ENCODE measurements around the gene MAPKBP1. TPM values are rescaled to one million over a fixed set of nuclear protein-coding genes. Genes with fewer than 3 reads are reported as not detected.

Gene MAPKBP1
- total RNA-seq, 1 donor from 2014 or later = 11.9 TPM

DNA sequence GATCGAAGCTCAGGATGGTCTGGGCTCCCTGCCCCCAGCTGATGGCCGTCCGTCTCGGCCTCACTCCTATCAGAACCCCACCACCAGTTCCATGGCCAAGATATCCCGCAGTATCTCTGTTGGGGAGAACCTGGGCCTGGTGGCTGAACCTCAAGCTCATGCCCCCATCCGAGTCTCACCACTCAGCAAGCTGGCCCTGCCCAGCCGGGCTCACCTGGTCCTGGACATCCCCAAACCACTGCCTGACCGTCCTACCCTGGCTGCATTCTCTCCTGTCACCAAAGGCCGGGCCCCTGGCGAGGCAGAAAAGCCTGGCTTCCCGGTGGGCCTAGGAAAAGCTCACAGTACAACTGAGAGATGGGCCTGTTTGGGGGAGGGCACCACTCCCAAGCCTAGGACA lies 49.2 kb downstream of the MAPKBP1 start:
- DNase-seq (ENCODE audit: low read depth) = no peak
- Histone ChIP-seq H3K36me3 (ENCODE audit: control insufficient read depth, insufficient read depth, low read length) (peaks cover 6% of the 10 kb centered on the region), H3K4me3 (ENCODE audit: low read depth, low read length) (no peak overlapping the region), H3K27me3 (ENCODE audit: control insufficient read depth, insufficient read depth, low read length) (no peaks in the 10 kb centered on the region)
- TF ChIP-seq, protein P1, sequence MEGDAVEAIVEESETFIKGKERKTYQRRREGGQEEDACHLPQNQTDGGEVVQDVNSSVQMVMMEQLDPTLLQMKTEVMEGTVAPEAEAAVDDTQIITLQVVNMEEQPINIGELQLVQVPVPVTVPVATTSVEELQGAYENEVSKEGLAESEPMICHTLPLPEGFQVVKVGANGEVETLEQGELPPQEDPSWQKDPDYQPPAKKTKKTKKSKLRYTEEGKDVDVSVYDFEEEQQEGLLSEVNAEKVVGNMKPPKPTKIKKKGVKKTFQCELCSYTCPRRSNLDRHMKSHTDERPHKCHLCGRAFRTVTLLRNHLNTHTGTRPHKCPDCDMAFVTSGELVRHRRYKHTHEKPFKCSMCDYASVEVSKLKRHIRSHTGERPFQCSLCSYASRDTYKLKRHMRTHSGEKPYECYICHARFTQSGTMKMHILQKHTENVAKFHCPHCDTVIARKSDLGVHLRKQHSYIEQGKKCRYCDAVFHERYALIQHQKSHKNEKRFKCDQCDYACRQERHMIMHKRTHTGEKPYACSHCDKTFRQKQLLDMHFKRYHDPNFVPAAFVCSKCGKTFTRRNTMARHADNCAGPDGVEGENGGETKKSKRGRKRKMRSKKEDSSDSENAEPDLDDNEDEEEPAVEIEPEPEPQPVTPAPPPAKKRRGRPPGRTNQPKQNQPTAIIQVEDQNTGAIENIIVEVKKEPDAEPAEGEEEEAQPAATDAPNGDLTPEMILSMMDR (IDR thresholded peaks at IDR 0.05; ENCODE audit: insufficient read depth, low read length, poor library complexity, severe bottlenecking) = no peak

GRCh38 chr15:41824062-41824745 lies 49.9 kb downstream of the MAPKBP1 start:
- peaks cover 4% of the 10 kb centered on the region for H3K36me3 ChIP-seq (ENCODE audit: control insufficient read depth, insufficient read depth, low read length)

GRCh38 chr15:41825145-41825544 lies 50.9 kb downstream of the MAPKBP1 start:
- Histone ChIP-seq H3K27me3 (ENCODE audit: control insufficient read depth, insufficient read depth, low read length) (no peaks in the 10 kb centered on the region), H3K4me3 (ENCODE audit: low read depth, low read length) (no peak overlapping the region), H3K36me3 (ENCODE audit: control insufficient read depth, insufficient read depth, low read length) (peaks cover 4% of the 10 kb centered on the region)
- TF ChIP-seq, protein P1 (IDR thresholded peaks at IDR 0.05; ENCODE audit: insufficient read depth, low read length, poor library complexity, severe bottlenecking) = no peak
- DNase-seq (ENCODE audit: low read depth) = no peak

More at GRCh38 chr15:41824062-41824745, 49.9 kb downstream of the MAPKBP1 start:
- TF ChIP-seq, protein P1 (IDR thresholded peaks at IDR 0.05; ENCODE audit: insufficient read depth, low read length, poor library complexity, severe bottlenecking) = no peak
- no peaks in the 10 kb centered on the region for H3K27me3 ChIP-seq (ENCODE audit: control insufficient read depth, insufficient read depth, low read length)
- no peak overlapping the region for H3K4me3 ChIP-seq (ENCODE audit: low read depth, low read length)
- no peak for DNase-seq (ENCODE audit: low read depth)

DNA sequence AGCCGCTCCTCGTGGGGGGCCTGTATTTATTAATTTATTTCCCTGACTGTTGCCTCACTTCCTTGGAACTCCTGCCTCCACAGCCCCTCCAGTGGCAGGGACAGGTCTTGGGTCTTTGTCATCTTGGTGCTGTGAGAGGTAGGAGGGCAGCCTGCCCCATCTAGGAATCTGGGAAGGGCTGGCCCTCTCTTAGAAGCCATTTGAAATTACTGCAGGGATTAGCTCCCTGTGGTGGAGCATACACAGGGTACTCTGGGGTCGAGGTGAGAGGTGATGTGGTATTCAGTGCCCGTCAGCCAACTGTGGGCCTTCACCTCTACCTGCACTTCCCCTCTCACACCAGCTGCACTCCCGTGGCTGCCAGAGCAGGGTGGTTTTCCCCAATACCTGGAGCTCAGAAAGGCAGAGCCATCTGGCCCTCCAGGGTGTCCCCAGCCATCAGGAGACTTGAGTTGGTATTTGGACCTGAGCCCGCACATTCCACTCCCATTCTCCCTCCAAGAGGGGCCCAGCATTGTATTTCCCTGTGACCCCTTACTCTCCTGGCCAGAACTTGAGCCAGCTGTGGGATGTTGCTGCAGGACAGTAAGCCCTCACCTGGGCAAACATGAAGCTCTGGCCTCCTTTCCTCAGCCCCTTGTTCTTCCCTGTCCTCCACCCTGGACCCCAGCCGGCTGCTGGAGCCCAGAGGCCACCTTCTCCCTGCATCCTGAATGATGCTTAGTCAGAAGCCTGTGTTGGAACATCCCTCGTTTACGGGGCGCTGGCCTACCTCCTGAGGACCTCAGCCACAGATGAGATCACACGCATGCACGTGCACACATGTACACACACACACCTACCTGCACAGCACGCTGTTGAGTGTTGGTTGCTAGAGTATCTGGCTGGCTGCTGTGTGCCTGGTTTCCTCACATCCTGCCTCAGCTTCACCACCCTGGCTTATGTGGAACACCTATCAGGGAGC lies 51.6 kb downstream of the MAPKBP1 start:
- TF ChIP-seq, protein P1 (IDR thresholded peaks at IDR 0.05; ENCODE audit: insufficient read depth, low read length, poor library complexity, severe bottlenecking) = no peak
- no peak for DNase-seq (ENCODE audit: low read depth)
- Histone ChIP-seq H3K27me3 (ENCODE audit: control insufficient read depth, insufficient read depth, low read length) (no peaks in the 10 kb centered on the region), H3K36me3 (ENCODE audit: control insufficient read depth, insufficient read depth, low read length) (peaks cover 4% of the 10 kb centered on the region), H3K4me3 (ENCODE audit: low read depth, low read length) (no peak overlapping the region)

DNA sequence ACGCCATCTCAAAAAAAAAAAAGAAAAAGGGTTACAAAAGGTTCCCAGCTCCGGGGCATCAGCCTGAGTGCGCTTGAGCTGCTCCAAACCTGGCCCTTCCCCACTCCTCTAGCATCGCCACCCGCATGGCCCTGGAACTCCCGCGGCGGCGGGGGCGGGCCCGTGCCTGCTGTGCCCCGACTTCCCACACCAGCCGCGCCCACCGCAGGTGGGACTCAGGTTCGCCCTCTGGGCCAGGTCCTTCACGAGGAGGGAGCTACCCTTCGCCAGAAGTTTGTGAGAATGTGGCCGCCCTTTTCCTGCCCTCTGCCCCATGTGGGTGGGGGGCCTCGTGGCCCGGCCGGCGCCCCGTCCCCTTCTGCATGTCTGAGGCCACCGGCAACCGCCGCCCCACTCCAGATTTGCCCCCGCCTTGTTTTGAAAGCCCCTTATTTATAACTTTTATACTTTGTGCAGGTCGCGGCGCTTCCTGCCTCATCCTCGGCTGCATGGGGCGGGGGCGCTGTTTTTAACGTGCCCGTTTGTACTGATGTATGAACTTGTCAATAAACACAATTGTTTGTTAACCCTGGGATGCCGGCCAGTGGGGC lies 53.1 kb downstream of the MAPKBP1 start:
- no peak for DNase-seq (ENCODE audit: low read depth)
- TF ChIP-seq, protein P1 (IDR thresholded peaks at IDR 0.05; ENCODE audit: insufficient read depth, low read length, poor library complexity, severe bottlenecking) = peak; percentile 2
- Histone ChIP-seq H3K36me3 (ENCODE audit: control insufficient read depth, insufficient read depth, low read length) (peaks cover 2% of the 10 kb centered on the region), H3K27me3 (ENCODE audit: control insufficient read depth, insufficient read depth, low read length) (no peaks in the 10 kb centered on the region), H3K4me3 (ENCODE audit: low read depth, low read length) (peak overlapping the region; percentile 43)

All from kidney epithelial cell (primary cell).